Measurements from ENCODE around the gene ARHGEF2.

DNA sequence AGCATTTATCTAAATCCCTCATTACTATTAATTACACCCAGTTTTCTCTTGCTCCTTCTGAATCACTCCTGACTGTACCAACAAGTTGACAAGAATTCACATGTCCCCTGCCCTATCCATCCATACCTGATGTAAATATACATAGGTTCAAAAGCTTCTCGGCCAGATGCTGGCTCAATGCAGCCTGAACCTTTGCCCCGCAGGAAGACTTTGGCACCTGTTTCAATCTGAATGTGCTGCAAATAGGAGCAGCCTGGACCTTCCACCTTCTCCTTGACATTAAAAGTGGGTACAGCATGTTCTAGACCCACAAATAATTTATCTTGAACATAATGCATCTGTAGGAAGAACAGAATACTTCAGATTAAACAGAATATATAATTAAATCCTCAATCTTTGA is 52.8 kb downstream of the ARHGEF2 start:
- TF ChIP-seq, protein P1, sequence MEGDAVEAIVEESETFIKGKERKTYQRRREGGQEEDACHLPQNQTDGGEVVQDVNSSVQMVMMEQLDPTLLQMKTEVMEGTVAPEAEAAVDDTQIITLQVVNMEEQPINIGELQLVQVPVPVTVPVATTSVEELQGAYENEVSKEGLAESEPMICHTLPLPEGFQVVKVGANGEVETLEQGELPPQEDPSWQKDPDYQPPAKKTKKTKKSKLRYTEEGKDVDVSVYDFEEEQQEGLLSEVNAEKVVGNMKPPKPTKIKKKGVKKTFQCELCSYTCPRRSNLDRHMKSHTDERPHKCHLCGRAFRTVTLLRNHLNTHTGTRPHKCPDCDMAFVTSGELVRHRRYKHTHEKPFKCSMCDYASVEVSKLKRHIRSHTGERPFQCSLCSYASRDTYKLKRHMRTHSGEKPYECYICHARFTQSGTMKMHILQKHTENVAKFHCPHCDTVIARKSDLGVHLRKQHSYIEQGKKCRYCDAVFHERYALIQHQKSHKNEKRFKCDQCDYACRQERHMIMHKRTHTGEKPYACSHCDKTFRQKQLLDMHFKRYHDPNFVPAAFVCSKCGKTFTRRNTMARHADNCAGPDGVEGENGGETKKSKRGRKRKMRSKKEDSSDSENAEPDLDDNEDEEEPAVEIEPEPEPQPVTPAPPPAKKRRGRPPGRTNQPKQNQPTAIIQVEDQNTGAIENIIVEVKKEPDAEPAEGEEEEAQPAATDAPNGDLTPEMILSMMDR (IDR thresholded peaks at IDR 0.05), result no peak
- TF ChIP-seq POLR2A (IDR thresholded peaks at IDR 0.05), result no peak

Data from thyroid gland (tissue), 4 donors.